OCI-LY1 (cell line): ENCODE data around the gene CRYGN.

ENCODE experiments used
- EZH2 ChIP-seq: fragments of 200-600 bp; sonication (generic), shearing (Covaris generic); IDR thresholded peaks from 2 replicates; pipeline ENCODE4 v1.8.0; 2017; ENCODE audit warnings: borderline replicate concordance, mixed run types, mild to moderate bottlenecking, antibody characterized with exemption, low read length, moderate library complexity, mixed read lengths
- TF ChIP-seq, protein P1 (sequence below): fragments of 200-600 bp; sonication (generic), shearing (Covaris generic); IDR thresholded peaks from 2 replicates; pipeline ENCODE4 v1.5.1; 2017; ENCODE audit warnings: mild to moderate bottlenecking, antibody characterized with exemption, low read length, moderate library complexity, mixed read lengths

DNA sequence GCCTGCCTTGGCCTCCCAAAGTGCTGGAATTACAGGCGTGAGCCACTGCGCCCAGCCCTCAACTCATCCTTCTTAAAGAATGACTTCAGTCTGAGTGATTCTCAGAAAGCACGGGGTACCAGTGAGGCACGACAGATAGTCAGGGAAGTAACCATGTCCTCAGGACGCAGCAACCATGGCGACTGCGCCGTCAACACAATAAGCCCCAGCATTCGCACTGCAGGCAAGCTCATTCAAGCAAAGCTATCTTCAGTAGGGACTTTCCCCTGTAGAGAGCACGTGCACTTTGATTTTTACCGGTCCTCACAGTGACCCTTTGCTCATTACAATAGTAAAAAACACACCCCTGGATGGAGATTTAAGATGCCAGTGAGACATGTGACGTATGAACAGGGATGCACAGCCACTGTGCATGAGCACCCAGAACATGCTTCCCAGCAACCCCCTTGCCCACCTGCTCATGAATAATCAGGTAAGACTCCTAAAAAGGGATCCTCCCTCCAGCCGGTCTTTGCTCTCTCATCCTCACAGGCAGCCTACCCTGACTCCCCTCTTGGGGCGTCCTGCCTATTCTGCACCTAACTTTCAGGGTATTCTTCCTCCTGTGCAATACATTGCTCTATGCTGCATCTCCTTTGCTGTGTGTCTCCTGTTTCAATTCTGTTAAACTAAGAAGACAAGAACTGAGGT lies 39.2 kb downstream of the CRYGN start:
- TF ChIP-seq, protein P1, sequence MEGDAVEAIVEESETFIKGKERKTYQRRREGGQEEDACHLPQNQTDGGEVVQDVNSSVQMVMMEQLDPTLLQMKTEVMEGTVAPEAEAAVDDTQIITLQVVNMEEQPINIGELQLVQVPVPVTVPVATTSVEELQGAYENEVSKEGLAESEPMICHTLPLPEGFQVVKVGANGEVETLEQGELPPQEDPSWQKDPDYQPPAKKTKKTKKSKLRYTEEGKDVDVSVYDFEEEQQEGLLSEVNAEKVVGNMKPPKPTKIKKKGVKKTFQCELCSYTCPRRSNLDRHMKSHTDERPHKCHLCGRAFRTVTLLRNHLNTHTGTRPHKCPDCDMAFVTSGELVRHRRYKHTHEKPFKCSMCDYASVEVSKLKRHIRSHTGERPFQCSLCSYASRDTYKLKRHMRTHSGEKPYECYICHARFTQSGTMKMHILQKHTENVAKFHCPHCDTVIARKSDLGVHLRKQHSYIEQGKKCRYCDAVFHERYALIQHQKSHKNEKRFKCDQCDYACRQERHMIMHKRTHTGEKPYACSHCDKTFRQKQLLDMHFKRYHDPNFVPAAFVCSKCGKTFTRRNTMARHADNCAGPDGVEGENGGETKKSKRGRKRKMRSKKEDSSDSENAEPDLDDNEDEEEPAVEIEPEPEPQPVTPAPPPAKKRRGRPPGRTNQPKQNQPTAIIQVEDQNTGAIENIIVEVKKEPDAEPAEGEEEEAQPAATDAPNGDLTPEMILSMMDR: peak; percentile 12; the same call in 1 of the 2 replicates
- TF ChIP-seq EZH2: no peak
